KBM-7 (cell line): ENCODE results near the gene TMIGD1.
A peak's percentile ranks its signal among the peaks of the same experiment; 100 is the strongest.
"Not testable (repeated sequence)": the region's sequence is repeated elsewhere in the genome, so short reads cannot be mapped to it uniquely, and the experiment has no call there.

Source experiments
- DNase-seq: peaks from one replicate; pipeline ENCODE4 v3.0.0-alpha.2; 2015
- in situ Hi-C: fragments of 300-500 bp; cut with MboI; formaldehyde crosslinking; loops from 2 replicates; pipeline ENCODE4 v1.14.3; 2020; ENCODE audit warnings: low sequenced_read_pairs, low pct_unique_long_range_greater_than_20kb, mixed read lengths

The TMIGD1 gene

GRCh38 chr17:30360086-30360808 lies 26.4 kb upstream of the TMIGD1 start:
- in situ Hi-C loops, result no loop called here
- peak; percentile 74 for DNase-seq

GRCh38 chr17:30358055-30358760 lies 24.4 kb upstream of the TMIGD1 start:
- in situ Hi-C loops, result no loop called here
- DNase-seq, result no peak

- in situ Hi-C loops, result no loop called here
- DNase-seq, result no peak
Observed at GRCh38 chr17:30357476-30357875, 23.6 kb upstream of the TMIGD1 start.

- DNase-seq, result no peak
- in situ Hi-C loops, result no loop called here
Observed at GRCh38 chr17:30354701-30355100, 20.8 kb upstream of the TMIGD1 start.

GRCh38 chr17:30352240-30352814 lies 18.5 kb upstream of the TMIGD1 start:
- no peak for DNase-seq
- in situ Hi-C loops, result no loop called here

- DNase-seq, result no peak
- in situ Hi-C loops, result no loop called here
Observed at GRCh38 chr17:30351735-30352134, 17.9 kb upstream of the TMIGD1 start.

- DNase-seq, in situ Hi-C loops: not testable (repeated sequence)
Observed at GRCh38 chr17:30351263-30351662, 17.4 kb upstream of the TMIGD1 start.

- in situ Hi-C loops, result no loop called here
Observed at GRCh38 chr17:30349252-30349651, 15.4 kb upstream of the TMIGD1 start.

GRCh38 chr17:30347488-30347887 lies 13.6 kb upstream of the TMIGD1 start:
- DNase-seq, result no peak
- in situ Hi-C loops, result no loop called here

More at GRCh38 chr17:30349252-30349651, 15.4 kb upstream of the TMIGD1 start:
- DNase-seq, result no peak

GRCh38 chr17:30346221-30346795 lies 12.5 kb upstream of the TMIGD1 start:
- in situ Hi-C loops, result no loop called here
- DNase-seq, result no peak

GRCh38 chr17:30345527-30346075 lies 11.7 kb upstream of the TMIGD1 start:
- in situ Hi-C loops, result no loop called here
- no peak for DNase-seq

- in situ Hi-C loops, result no loop called here
- no peak for DNase-seq
Observed at GRCh38 chr17:30345089-30345433, 11.2 kb upstream of the TMIGD1 start.

- in situ Hi-C loops, result no loop called here
- DNase-seq, result peak; percentile 91
Observed at GRCh38 chr17:30344283-30345088, 10.6 kb upstream of the TMIGD1 start.

- no peak for DNase-seq
- in situ Hi-C loops, result no loop called here
Observed at GRCh38 chr17:30343796-30344195, 9.9 kb upstream of the TMIGD1 start.

- DNase-seq, in situ Hi-C loops: not testable (repeated sequence)
Observed at GRCh38 chr17:30343244-30343643, 9.4 kb upstream of the TMIGD1 start.

GRCh38 chr17:30341703-30342249 lies 7.9 kb upstream of the TMIGD1 start:
- DNase-seq, result no peak
- in situ Hi-C loops, result no loop called here

- no peak for DNase-seq
- in situ Hi-C loops, result no loop called here
Observed at GRCh38 chr17:30340801-30341356, 7.0 kb upstream of the TMIGD1 start.

GRCh38 chr17:30339086-30339485 lies 5.2 kb upstream of the TMIGD1 start:
- in situ Hi-C loops, result no loop called here

More at GRCh38 chr17:30339086-30339485, 5.2 kb upstream of the TMIGD1 start:
- no peak for DNase-seq
